Right ventricle myocardium superior (tissue), 1 donor: ENCODE measurements around the gene GOLGA3. TPM values are rescaled to one million over a fixed set of nuclear protein-coding genes. Genes with fewer than 3 reads are reported as not detected.
"Not testable (repeated sequence)": the region's sequence is repeated elsewhere in the genome, so short reads cannot be mapped to it uniquely, and the experiment has no call there.

Experiments used
- ATAC-seq: fragments of 200-7000 bp; cut with Tn5 transposase; one replicate; pipeline ENCODE4 v1.9.1; 2020; ENCODE audit warnings: mild to moderate bottlenecking; ENCODE audit not compliant: poor library complexity
- DNase-seq: peaks from one replicate; pipeline ENCODE4 v3.0.0-alpha.2; 2020
- intact Hi-C: fragments of 100-400 bp; cut with DNase I; formaldehyde crosslinking; loops from one replicate; pipeline ENCODE4 v1.11.2; 2022
- total RNA-seq: library from RNA; stranded (reverse); fragmentation: NEBNext Ultra II Directional; extraction: Animal tissue kit (Norgen Biotek cat#: 25700); gene quantifications from one replicate; pipeline ENCODE4 v1.2.1, GENCODE V29; 2021
- donor health status: DM: no; HTN: yes; CAD: no; lungs with severe emphysema.

GOLGA3 gene
- total RNA-seq, 1 donor from 2014 or later, result 24.8 TPM

DNA sequence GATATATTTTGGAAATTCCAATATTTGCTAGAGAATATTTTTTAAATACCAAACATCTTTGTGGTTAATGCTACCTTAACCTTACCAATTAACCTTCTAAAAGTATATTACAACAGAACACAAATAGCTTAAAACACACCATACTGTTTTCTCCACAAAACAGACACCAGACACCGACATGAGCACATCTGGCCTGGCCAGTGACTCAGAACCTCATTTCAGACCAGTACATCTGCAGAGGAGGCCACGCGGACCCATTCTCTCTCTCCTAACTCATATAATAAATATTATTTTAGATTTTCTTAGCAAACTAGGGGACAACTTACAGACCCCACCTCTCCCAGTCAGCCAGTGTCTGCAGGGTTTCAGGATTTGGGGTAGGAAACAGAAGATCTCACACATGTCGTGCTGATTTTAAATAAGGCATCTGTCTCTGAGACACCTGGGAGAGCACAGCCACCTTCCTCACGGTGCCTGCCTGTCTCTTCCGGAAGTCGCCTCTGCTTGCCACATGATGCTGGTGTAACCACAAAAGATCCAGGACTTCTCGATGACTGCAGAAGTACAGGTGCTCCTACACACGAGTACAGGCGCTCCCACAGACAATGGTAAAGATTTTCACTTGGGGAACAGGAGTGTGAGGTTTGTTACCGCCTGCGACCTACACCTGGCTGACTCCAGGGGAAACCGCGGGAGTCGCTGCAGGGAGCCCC, 57.4 kb downstream of the GOLGA3 start:
- intact Hi-C loops, result no loop called here
- DNase-seq (no peak), ATAC-seq (no peak)

- ATAC-seq (peak; percentile 40), DNase-seq (peak; percentile 83)
- intact Hi-C loops, result no loop called here
Measured at GRCh38 chr12:132766380-132767085, 62.1 kb downstream of the GOLGA3 start.

DNA sequence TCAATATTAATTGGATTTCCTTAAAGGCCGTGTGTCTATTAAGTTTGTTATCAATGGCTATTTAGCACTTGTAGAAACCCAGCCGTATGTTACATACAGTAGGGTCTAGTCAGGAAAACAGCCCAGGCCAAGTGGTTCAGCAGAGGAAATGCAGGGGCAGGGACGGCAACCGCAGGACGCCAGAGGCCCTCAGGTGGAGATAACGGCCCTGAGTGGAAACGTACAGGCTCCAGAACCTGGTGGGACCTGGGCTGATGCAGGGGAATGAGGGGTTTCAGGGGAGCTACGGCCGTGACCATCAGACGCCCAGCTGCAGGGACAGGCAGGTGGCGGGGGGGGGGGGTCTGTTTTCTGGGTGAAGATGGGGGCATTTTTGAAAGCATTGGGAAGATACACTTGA, 63.3 kb downstream of the GOLGA3 start:
- DNase-seq (no peak), ATAC-seq (no peak)
- intact Hi-C loops, result no loop called here

DNA sequence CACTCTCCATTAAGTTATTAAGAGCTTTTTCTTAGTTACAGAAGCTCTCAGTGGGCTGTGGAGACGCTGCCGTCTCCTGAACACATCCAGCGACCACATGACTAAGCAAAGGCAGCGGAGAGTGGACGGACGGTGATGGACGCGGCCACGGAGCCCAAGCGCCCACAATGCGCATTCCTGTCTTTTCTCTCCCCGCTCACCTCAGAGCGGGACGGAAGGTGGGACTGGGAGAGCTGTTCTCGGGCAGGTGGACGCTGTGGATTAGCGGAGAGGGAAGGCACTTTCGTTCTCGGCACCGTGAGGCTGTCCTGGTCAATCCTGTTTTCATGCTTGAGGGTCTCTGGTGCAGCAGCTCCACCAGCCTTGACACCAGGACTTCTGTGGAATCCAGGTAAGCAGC, 64.4 kb downstream of the GOLGA3 start:
- ATAC-seq (no peak), DNase-seq (no peak)
- intact Hi-C loops, result no loop called here

DNA sequence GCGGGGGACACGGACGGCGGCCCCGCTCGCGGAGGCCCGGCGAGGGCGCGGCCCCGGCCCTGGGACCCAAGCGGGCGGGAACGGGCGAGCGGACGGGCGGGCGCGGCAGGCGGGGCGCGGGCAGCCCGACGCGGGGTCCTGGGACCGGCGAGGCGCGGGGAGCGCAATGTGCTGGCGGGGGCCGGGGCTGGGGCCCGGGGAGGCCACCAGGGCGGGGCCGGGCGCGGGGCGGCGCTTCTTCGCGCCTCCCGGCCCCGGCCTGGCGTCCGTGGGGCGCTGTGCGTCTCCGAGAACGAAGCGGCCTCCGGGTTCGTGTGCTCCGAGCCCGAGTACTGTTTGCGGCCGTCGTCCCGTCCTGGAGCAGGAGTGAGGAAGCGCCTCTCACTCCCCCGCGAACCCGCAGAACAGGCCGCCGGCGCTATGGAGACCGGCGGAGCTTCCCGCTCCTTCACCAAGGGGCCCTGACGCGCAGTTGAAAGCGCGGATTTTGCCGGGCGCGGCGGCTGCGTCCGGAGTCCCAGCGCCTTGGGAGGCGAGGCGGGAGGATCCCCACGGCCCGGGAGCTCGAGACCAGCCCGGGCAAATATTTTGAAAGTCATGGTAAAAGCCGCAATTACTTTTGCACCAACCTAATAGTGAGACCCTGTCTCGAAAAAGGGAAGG, 66.6 kb downstream of the GOLGA3 start:
- ATAC-seq, result peak; percentile 96
- peak; percentile 93 for DNase-seq
- intact Hi-C loops, result no loop called here

GRCh38 chr12:132761032-132761920, 67.4 kb downstream of the GOLGA3 start, which contains the start of gene ANKLE2:
ANKLE2 (minus strand) TSS chr12:132761832; CDS start chr12:132761798, 34 bp downstream.
- peak; percentile 75 for DNase-seq
- no peak for ATAC-seq
- intact Hi-C loops, result no loop called here

DNA sequence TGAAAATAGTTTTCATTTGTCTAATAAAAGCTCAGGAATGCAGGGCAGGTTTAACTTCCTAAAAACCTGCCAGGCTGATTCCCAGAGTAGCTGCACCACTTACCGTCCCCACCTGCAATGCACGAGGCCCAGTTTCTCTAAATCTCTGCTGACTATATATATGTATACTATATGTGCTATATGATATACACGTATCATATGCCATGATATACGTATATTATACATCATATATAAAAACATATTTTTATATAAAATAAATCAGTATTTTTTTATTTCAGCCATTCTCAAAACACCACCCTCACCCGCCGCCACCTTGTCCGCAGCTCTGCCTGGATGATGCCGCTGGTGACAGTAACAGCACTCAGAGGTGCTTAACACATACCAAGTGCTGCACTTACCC, 69.3 kb downstream of the GOLGA3 start:
- intact Hi-C loops, result no loop called here
- no peak for ATAC-seq
- DNase-seq, result no peak

DNA sequence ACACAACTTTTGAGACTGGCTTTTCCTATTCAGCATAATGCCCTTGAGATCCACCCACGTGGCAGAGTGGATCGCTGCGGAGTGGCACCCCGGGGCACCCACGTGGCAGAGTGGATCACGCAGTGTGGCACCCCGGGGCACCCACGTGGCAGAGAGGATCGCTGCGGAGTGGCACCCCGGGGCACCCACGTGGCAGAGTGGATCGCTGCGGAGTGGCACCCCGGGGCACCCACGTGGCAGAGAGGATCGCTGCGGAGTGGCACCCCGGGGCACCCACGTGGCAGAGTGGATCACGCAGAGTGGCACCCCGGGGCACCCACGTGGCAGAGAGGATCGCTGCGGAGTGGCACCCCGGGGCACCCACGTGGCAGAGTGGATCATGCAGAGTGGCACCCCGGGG, 69.8 kb downstream of the GOLGA3 start:
- DNase-seq, ATAC-seq, intact Hi-C loops: not testable (repeated sequence)

GRCh38 chr12:132754160-132754932, 74.3 kb downstream of the GOLGA3 start:
- DNase-seq (peak; percentile 4), ATAC-seq (no peak)
- intact Hi-C loops, result no loop called here

DNA sequence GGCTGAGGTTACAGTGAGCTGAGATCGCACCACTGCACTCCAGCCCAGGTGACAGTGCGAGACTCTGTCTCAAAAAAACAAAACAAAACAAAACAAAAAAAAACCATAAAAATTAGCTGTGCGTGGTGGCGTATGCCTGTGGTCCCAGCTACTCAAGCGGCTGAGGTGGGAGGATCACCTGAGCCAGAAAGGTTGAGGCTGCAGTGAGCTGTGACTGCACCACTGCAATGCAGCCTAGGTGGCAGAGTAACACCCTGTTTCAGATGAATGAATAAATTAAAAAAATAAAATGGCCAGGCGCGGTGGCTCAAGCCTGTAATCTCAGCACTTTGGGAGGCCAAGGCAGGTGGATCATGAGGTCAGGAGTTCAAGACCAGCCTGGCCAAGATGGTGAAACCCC, 75.0 kb downstream of the GOLGA3 start:
- DNase-seq, result peak; percentile 22
- intact Hi-C loops, ATAC-seq: not testable (repeated sequence)

- intact Hi-C loops, result no loop called here
- DNase-seq (peak; percentile 18), ATAC-seq (no peak)
Measured at GRCh38 chr12:132748319-132748718, 80.3 kb downstream of the GOLGA3 start.

GRCh38 chr12:132747896-132748295, 80.8 kb downstream of the GOLGA3 start:
- DNase-seq (peak; percentile 13), ATAC-seq (no peak)
- intact Hi-C loops, result no loop called here

GRCh38 chr12:132747395-132747794, 81.3 kb downstream of the GOLGA3 start:
- ATAC-seq (no peak), DNase-seq (peak; percentile 8)

DNA sequence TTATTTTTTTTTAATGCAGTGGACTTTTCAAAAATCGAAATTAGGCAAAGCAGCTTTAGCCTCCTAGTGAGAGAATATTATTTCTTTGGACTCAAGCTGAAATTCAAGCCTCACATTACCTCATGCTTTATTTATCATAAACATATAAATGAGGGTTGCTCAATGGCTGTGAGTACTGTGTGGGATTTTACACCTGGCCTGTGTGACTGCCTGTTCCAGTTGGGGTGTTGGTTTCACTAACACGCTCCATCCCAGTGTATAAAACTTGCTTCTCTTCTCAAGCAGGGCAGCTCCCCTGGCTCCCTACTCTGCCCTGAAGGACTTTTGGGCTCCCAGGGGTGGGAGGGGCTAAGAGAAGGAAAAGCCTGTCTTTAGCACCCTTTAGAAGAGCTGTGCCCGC, 82.1 kb downstream of the GOLGA3 start:
- ATAC-seq (no peak), DNase-seq (no peak)
- intact Hi-C loops, result no loop called here

More at GRCh38 chr12:132747395-132747794, 81.3 kb downstream of the GOLGA3 start:
- intact Hi-C loops, result no loop called here

DNA sequence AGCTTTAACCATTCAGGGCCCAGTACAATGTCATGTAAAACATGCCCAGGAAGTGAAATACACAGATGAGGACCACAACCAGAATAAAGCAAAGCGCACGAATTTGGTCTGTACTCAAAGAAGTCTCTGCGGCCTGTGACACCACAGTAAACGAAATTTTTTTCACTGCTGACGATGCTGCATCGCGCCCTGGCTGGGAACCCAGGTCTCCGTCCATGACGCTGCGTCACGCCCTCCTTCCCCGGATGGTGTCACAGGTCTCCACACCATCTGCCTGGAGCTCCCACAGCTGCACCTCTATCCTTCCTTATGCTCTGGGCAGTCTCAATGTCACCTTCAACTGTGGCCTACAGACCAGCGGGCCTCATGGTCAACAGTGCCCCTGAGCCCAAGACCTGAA, 84.8 kb downstream of the GOLGA3 start:
- ATAC-seq (no peak), DNase-seq (peak; percentile 24)
- intact Hi-C loops, result no loop called here

- no peak for DNase-seq
- intact Hi-C loops, result no loop called here
- no peak for ATAC-seq
Measured at GRCh38 chr12:132741620-132742019, 87.0 kb downstream of the GOLGA3 start.

- intact Hi-C loops, result no loop called here
- DNase-seq (no peak), ATAC-seq (peak; percentile 77)
Measured at GRCh38 chr12:132740652-132741051, 88.0 kb downstream of the GOLGA3 start.

GRCh38 chr12:132740313-132740646, 88.4 kb downstream of the GOLGA3 start:
- no peak for DNase-seq
- intact Hi-C loops, result no loop called here
- ATAC-seq, result peak; percentile 78
